Hippocampal formation (tissue), 2 donors: ENCODE measurements around the gene MYO1C.

Experiments
- DNase-seq, 2 donors: peaks; one replicate each; lab custom pipeline; 2025; lab: John Stamatoyannopoulos, UW

The MYO1C gene

DNA sequence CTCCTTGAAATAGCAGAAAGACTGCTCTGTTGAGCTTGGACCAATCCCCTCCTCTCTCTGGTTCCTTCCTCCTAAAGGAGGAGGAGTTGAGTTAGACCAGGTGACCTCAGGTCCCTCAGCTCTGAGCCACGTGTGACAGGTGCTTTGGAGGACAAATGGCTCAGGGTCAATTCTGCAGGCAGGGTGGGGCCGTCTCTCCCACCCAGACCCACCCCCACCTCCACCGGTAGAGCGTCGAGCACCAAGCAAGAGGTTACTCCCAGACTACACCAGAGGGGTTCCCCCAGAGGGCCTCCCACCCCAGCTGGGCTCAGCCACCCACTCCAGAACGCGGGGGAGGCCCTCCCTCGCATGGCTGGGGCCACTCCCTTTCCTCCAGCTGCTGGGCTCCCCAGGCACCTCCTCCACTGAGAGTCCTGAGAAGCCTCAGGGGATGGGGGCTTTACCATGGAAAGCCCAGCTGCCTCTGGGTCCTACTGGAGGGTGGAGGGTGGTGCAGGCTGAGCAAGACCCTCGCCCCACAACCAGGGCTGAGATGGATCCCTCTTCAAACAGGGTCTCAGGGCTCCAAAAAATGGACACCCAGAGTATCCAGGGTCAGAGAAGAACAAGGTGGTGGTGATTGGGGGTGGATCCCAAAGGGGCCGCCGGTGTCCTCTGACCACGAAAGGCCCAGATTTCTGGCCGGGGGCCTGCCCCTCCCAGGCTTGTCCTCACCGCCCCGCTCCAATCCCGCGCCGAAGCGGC lies 7.6 kb downstream of the MYO1C start:
- no peak for DNase-seq

DNA sequence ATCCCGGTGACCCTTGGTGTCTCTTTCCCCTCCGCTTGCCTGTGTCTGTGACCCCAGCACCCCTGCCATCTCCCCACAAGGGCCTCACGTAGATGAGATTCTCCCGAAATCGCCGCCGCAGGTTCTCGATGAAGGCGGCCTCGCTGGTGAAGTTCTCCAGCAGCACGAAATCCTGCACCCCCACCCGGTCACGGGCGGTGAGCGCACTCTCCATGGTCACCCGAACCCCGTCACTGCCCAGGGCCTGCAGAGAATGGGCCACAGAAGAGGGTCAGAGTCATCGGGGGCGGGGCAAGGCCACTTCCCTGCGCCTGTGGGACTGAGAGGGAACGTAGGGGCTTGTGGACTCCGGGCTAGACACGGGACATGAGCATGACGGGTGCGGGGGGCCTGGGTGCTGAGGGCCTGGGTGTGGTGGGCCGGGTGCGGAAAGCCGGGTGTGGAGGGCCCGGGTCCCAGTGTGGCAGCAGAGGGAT lies 8.4 kb downstream of the MYO1C start:
- DNase-seq, result no peak

- DNase-seq, result no peak
Observed at GRCh38 chr17:1482680-1483079, 9.8 kb downstream of the MYO1C start.

DNA sequence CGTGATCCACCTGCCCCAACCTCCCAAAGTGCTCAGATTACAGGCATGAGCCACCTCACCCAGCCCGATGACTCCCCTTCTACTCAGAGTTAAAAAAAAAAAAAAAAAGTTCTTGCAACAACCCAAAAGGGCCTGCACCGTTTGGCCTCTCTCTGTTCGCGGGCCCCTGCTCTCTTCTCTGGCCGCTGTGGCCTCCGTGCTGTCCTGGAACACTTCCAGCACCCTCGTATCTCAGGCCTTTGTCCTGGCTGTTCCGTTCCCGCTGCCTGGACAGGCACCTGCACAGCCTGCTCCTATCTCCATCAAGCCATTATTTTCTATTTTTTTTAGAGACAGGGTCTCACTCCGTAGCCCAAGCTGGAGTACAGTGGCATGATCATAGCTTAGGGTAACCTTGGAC lies 10.8 kb downstream of the MYO1C start:
- no peak for DNase-seq

DNA sequence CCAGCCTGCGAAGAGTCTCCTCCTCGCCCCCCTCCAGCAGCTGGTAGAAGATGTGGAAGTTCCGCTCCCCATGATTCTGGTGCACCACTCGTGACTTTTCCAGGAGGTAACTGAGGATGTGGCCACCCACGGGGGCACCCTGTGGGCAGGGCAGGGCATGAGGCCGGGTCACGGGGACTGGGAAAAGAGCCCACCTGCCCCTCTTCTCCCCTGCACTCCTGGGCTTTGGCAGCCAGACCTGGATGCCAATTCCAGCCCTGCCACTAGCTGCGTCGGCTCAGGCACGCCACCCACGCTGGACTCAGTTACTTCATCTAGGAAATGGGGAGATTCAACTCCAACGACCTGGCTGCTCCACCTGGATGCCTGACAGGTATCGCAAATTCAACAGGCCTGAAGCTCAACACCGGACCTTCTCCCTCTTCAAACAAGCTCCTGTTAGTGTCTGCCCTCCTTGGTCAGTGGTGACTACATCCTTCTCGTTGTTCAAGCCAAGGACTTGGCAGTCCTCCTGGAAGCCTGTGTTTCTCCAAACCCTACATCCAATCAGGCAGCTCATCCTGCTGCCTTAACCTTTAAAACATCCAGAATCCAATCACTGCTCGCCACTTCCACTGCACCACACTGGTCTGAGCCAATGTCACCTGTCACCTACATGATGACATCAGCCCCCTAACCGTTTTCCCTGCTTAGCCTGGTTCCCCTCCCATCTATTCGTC lies 11.6 kb downstream of the MYO1C start:
- no peak for DNase-seq

GRCh38 chr17:1478418-1478817 lies 14.1 kb downstream of the MYO1C start:
- DNase-seq, result no peak

DNA sequence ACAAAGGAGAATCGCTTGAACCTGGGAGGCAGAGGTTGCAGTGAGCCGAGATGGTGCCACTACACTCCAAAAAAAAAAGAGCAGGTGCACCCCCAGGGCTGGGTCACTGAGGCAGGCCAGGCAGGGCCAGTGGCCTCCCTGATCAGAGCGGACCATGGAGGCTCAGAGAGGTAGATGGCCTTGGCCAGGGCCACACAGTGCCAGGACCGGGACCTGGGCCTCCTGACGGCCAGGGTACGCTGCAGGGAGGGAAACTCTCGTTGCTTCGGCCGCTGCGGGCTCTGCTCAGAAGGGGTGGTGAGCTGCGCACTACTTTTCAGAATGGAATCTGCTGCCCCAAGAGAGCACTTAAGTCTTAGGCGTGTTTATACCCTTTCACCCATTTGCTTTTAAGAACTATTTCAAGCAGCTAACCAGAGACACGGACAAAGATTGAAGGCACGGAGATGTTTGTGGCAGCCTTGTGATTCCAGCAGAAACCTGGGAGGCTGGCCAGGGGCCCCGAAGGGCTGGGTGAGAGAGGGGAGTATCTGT lies 17.1 kb downstream of the MYO1C start:
- DNase-seq, result no peak

DNA sequence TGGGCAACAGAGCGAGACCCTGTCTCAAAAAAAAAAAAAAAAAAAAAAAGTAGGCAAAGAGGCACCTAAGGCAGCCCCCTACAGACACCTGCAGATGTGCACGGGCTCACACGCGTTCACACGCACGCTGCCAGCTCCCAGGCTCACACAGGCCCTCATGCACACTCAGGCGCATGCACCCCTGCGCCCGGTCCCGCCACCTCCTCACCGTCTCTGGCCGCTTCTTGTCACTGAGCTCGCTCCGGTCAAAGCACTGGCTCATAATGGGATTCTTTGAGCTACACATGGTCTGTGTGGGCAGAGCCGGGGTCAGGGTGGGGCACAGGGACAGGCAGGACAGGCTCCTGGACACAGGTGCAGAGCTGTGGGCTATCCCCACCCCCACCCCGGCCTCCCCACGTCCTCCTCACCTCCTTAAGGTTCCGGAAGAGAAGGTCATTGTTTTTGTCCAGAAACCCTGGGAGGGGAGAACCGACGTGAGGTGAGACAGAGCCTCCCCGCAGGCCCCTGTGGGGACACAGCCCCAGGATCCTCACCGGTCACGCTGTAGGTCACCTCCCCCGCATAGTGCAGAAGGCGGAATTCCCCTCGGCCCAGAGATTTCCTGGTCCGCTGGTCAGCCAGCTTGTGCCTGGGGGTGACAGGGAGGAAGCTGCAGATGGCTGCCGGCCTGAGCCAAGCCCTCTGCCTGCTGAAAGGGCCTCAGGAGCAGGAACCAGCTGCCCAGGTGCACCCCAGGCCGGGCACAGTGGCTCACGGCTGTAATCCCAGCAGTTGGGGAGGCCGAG lies 17.9 kb downstream of the MYO1C start:
- no peak for DNase-seq

GRCh38 chr17:1473841-1474240 lies 18.6 kb downstream of the MYO1C start:
- peak in 1 of 2 donors; percentile 16 for DNase-seq

DNA sequence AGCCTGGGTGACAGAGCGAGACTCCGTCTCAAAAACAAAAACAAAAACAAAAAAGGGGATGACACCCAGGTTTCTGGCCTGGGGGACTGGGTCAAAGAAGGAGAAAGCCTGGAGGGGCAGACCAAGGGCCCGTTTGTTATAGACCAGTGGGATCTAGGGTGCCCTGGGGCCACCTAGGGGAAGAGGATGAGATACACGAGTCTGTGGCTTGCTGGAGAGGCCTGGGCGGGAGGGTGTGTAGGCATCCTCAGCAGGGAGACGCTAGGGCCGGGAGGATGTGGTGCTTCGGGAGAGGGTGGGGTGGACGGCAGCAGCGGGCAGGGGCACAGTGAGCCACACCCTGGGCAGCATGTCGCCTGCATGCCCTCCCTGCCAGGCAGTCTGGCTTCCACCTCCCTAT lies 19.3 kb downstream of the MYO1C start:
- DNase-seq, result no peak

- DNase-seq, result no peak
Observed at GRCh38 chr17:1471911-1472821, 20.3 kb downstream of the MYO1C start.

GRCh38 chr17:1471490-1471889 lies 21.0 kb downstream of the MYO1C start:
- DNase-seq, result no peak

- DNase-seq, result no peak
Observed at GRCh38 chr17:1470755-1471462, 21.6 kb downstream of the MYO1C start.

GRCh38 chr17:1470071-1470754 lies 22.3 kb downstream of the MYO1C start:
- no peak for DNase-seq

- no peak for DNase-seq
Observed at GRCh38 chr17:1469231-1469852, 23.1 kb downstream of the MYO1C start.

DNA sequence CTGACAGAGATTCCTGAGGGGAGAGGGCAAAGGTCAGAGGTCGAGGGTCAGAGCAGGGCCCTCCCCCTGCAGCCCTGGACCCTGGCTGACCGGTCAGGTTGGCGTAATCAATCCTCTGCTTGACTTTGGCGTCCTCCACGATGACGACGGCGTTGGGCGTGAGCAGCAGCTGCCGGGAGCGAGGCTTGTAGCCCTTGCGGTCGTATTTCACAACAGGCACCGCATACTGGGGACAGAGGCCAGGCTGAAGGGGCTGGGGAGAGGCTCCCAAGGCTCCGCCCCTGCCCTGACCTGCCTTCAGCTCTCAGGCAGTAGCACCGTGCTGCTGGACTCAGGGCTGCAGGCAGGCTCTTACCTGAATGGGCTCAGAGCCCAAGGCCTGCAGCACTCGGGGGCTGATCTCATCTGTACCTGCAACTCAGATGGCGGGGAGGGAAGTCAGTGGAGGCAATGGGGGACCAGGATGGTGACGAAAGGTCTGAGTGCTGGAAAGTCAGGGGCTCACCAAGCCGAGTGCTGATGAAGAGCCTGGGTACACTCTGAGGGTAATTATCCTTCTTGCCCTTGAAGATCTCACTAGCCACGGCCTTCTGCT lies 24.5 kb downstream of the MYO1C start:
- DNase-seq, result no peak

GRCh38 chr17:1467258-1467657 lies 25.2 kb downstream of the MYO1C start:
- DNase-seq, result no peak

DNA sequence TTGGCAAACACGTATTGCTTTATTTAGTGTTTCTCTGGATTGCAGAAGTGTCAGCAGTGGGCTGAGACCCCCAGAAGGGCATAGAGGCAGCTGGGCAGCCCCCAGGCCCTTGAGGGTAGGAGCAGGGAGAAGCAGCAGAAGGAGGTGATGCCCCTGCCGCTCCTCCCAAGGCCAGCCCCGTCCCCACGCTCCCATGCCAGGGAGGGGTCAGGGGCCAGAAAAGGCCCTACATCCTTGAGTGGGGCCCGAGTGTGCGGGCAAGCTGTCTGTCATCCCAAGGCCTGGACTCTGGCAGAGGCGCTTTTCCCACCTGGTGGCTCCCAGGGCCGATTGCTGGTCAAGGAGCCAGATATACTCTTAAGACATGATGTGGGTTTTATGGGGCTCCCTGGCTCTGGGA lies 28.3 kb downstream of the MYO1C start:
- DNase-seq, result no peak
